Smooth muscle cell of the umbilical artery (primary cell): ENCODE measurements around the gene UGT1A5. TPM values are rescaled to one million over a fixed set of nuclear protein-coding genes. Genes with fewer than 3 reads are reported as not detected.

ENCODE experiments used
- total RNA-seq: library from RNA; depleted of rRNA; stranded (reverse); fragments of >200 nt; gene quantifications from 2 replicates; pipeline ENCODE4 v1.2.3, GENCODE V29; 2014

Gene UGT1A5
- not detected in 2 replicates for total RNA-seq

DNA sequence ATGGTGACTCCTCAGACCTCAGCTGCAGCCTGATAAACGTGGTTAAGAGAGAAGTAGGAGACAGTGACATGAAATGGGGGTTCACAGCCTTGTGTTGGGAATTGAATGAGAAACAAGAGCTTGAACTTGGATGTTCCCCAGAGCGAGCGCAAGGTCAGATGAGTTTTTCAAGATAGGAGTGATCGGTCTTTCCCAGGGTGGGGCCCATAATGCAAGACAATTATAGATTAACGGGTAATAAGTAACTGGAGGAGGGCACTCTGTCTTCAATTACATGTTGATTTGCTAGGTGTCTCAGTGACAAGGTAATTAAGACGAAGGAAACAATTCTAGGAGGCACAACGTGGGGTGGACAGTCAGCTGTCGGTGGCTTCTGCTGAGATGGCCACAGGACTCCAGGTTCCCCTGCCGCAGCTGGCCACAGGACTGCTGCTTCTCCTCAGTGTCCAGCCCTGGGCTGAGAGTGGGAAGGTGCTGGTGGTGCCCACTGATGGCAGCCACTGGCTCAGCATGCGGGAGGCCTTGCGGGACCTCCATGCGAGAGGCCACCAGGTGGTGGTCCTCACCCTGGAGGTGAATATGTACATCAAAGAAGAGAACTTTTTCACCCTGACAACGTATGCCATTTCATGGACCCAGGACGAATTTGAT is at the start of gene UGT1A5:
Gene UGT1A5, plus strand, starts transcription at position 297 of the 651 bp plus-strand sequence. Its CDS starts 85 bp downstream, at position 382.

DNA sequence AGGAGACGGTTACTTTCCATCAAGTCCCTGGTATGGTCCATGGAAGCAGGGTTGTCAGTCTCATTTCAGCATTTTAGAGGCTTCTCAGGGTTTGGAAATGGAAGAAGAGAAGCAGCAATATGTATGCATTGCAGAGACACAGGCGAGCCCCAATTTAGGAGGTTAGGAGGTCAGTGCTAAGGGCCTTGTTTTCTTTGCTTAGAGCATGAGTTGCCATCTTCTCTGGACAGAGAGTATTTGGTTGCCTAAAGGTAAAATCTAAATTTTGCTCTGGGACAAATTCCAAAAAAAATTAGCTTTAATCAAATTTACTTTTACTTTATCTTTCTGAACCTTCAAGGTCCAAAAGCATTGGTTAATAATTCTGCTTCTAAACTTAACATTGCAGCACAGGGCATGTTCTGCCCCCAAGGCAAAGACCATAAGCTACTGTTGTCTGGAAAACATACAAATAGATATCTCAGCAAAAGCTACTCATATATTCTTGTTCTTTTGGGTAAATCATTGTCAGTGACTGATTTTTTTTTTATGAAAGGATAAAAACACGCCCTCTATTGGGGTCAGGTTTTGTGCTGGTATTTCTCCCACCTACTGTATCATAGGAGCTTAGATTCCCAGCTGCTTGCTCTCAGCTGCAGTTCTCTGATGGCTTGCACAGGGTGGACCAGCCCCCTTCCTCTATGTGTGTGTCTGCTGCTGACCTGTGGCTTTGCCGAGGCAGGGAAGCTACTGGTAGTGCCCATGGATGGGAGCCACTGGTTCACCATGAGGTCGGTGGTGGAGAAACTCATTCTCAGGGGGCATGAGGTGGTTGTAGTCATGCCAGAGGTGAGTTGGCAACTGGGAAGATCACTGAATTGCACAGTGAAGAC is 41.2 kb upstream of the UGT1A5 start, which contains the start of gene UGT1A9:
Gene UGT1A9, plus strand, starts transcription at position 609 of the 872 bp plus-strand sequence. Its CDS starts 37 bp downstream, at position 646.

DNA sequence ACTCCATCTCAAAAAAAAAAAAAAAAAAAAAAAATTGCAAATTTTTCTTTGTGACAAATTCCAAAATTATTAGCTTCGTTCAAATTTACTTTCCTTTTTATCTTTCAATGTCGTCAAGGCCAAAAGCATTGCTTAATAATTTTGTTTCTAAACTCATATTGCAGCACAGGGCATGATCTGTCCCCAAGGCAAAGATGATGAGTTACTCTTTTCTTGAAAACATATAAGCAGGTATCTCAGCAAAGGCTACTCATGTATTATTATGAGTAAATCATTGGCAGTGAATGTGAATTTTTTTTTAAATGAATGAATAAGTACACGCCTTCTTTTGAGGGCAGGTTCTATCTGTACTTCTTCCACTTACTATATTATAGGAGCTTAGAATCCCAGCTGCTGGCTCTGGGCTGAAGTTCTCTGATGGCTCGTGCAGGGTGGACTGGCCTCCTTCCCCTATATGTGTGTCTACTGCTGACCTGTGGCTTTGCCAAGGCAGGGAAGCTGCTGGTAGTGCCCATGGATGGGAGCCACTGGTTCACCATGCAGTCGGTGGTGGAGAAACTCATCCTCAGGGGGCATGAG is 31.1 kb upstream of the UGT1A5 start, which contains the start of gene UGT1A7:
Gene UGT1A7, plus strand, starts transcription at position 381 of the 579 bp plus-strand sequence. Its CDS starts 37 bp downstream, at position 418.

DNA sequence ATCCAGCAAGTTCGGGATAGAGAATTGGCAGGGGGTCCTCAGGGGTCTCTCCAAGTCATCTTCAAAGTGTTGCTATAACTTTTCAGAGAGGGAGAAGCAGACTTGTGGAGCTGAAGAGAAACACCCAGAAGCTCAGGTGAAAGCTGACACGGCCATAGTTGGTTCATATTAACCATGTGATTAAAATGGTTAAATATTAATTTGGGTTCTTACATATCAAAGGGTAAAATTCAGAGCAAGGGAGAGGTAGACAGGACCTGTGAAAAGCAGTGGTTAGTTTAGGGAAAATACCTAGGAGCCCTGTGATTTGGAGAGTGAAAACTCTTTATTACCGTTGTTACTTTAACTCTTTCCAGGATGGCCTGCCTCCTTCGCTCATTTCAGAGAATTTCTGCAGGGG is 20.1 kb upstream of the UGT1A5 start, which contains the start of gene UGT1A6:
Gene UGT1A6, plus strand, starts transcription at position 243 of the 400 bp plus-strand sequence. Its CDS starts 115 bp downstream, at position 358.

DNA sequence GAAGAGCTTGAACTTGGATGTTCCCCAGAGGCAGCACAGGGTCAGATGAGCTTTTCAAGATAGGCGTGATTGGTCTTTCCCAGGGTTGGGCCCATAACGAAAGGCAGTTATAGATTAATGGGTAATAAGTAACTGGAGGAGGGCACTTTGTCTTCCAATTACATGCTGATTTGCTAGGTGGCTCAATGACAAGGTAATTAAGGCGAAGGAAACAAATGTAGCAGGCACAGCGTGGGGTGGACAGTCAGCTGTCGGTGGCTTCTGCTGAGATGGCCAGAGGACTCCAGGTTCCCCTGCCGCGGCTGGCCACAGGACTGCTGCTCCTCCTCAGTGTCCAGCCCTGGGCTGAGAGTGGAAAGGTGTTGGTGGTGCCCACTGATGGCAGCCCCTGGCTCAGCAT is 5.8 kb downstream of the UGT1A5 start, which contains the start of gene UGT1A4:
Gene UGT1A4, plus strand, starts transcription at position 185 of the 400 bp plus-strand sequence. Its CDS starts 85 bp downstream, at position 270.

DNA sequence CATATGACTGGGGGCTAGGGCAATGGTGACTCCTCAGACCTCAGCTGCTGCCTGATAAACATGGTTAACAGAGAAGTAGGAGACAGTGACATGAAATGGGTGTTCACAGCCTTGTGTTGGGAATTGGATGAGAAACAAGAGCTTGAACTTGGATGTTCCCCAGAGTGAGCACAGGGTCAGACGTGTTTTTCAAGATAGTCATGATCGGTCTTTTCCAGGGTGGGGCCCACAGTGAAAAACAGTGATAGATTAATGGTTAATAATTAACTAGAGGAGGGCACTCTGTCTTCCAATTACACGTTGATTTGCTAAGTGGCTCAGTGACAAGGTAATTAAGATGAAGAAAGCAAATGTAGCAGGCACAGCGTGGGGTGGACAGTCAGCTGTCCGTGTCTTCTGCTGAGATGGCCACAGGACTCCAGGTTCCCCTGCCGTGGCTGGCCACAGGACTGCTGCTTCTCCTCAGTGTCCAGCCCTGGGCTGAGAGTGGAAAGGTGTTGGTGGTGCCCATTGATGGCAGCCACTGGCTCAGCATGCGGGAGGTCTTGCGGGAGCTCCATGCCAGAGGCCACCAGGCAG is 16.1 kb downstream of the UGT1A5 start, which contains the start of gene UGT1A3:
Gene UGT1A3, plus strand, starts transcription at position 320 of the 579 bp plus-strand sequence. Its CDS starts 85 bp downstream, at position 405.

DNA sequence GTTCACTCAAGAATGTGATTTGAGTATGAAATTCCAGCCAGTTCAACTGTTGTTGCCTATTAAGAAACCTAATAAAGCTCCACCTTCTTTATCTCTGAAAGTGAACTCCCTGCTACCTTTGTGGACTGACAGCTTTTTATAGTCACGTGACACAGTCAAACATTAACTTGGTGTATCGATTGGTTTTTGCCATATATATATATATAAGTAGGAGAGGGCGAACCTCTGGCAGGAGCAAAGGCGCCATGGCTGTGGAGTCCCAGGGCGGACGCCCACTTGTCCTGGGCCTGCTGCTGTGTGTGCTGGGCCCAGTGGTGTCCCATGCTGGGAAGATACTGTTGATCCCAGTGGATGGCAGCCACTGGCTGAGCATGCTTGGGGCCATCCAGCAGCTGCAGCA is 47.3 kb downstream of the UGT1A5 start, which contains the start of gene UGT1A1:
Gene UGT1A1, plus strand, starts transcription at position 228 of the 400 bp plus-strand sequence. Its CDS starts 18 bp downstream, at position 246.

DNA sequence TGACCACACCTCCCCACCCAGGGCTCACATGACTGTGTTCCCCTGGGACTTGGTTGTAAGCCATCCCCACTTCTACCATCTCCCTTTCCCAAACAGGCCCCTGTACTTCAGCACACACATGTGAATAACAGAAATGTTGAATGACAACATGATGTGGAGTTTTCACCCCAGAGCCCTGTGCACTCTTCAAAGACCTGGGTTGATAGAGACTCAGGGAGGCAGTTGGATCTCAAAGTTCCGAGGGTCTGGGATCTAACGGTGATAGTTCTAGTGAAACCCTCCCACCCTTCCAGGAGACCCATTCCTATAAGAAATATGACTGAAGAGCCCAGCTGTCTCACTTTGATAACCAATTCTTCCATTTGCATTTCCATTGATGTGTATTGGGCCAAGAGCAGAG is 65.3 kb downstream of the UGT1A5 start, which contains the start of gene MROH2A:
Gene MROH2A, plus strand, starts transcription at position 301 of the 400 bp plus-strand sequence. CDS start 1,029 bp downstream, outside the sequence.

Other genes starting within 250 kb of the UGT1A5 start
- gene USP40, start 146.1 kb upstream of the UGT1A5 start, total RNA-seq, result 44.2 and 54.6 TPM in 2 replicates
- not detected in 2 replicates for gene UGT1A8, start 95.3 kb upstream of the UGT1A5 start, total RNA-seq
- gene UGT1A10, start 76.5 kb upstream of the UGT1A5 start, total RNA-seq, result not detected in 2 replicates
- gene UGT1A9, start 41.0 kb upstream of the UGT1A5 start, total RNA-seq, result not detected in 2 replicates
- not detected in 2 replicates for gene UGT1A7, start 31.0 kb upstream of the UGT1A5 start, total RNA-seq
- not detected in 2 replicates for gene UGT1A6, start 20.0 kb upstream of the UGT1A5 start, total RNA-seq
- not detected in 2 replicates for gene UGT1A4, start 5.8 kb downstream of the UGT1A5 start, total RNA-seq
- gene UGT1A3, start 16.1 kb downstream of the UGT1A5 start, total RNA-seq, result not detected in 2 replicates
- not detected in 2 replicates for gene UGT1A1, start 47.4 kb downstream of the UGT1A5 start, total RNA-seq
- not detected in 2 replicates for gene MROH2A, start 65.4 kb downstream of the UGT1A5 start, total RNA-seq
- 1.5 and 9.4 TPM in 2 replicates for gene HJURP, start 141.6 kb downstream of the UGT1A5 start, total RNA-seq
- gene TRPM8, start 204.5 kb downstream of the UGT1A5 start, total RNA-seq, result not detected in 2 replicates